ENCODE data around the gene RNF123.

RNF123 gene

DNA sequence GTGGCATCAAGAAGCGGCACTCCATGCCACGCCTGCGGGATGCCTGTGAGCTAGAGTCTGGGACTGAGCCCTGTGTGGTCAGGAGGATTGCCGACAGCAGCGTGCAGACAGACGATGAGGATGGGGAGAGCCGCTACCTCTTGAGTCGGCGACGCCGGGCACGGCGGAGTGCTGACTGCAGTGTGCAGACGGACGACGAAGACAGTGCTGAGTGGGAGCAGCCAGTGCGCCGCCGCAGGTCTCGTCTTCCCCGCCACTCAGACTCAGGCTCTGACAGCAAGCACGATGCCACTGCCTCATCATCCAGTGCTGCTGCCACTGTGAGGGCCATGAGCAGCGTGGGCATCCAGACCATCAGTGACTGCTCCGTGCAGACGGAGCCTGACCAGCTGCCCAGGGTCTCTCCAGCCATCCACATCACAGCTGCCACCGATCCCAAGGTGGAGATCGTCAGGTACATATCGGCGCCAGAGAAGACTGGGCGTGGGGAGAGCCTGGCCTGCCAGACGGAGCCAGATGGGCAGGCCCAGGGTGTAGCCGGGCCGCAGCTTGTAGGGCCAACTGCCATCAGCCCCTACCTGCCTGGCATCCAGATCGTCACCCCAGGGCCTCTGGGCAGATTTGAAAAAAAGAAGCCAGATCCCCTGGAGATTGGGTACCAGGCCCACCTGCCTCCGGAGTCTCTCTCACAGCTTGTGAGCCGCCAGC lies 32.0 kb upstream of the RNF123 start:
- TF ChIP-seq, protein P1, sequence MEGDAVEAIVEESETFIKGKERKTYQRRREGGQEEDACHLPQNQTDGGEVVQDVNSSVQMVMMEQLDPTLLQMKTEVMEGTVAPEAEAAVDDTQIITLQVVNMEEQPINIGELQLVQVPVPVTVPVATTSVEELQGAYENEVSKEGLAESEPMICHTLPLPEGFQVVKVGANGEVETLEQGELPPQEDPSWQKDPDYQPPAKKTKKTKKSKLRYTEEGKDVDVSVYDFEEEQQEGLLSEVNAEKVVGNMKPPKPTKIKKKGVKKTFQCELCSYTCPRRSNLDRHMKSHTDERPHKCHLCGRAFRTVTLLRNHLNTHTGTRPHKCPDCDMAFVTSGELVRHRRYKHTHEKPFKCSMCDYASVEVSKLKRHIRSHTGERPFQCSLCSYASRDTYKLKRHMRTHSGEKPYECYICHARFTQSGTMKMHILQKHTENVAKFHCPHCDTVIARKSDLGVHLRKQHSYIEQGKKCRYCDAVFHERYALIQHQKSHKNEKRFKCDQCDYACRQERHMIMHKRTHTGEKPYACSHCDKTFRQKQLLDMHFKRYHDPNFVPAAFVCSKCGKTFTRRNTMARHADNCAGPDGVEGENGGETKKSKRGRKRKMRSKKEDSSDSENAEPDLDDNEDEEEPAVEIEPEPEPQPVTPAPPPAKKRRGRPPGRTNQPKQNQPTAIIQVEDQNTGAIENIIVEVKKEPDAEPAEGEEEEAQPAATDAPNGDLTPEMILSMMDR (IDR thresholded peaks at IDR 0.05), result no peak
- no peak overlapping the region for H3K27ac ChIP-seq

GRCh38 chr3:49658711-49659110 lies 30.6 kb upstream of the RNF123 start:
- Histone ChIP-seq H3K4me2 (ENCODE audit: low read length) (no peak overlapping the region), H3K27me3 (ENCODE audit: control insufficient read depth, insufficient read depth, low read length) (no peaks in the 10 kb centered on the region), H3K4me3 (ENCODE audit: low read depth, low read length) (no peak overlapping the region), H3K9ac (no peak overlapping the region), H3K4me1 (no peaks in the 10 kb centered on the region), H3K79me2 (no peaks in the 10 kb centered on the region), H3K27ac (no peak overlapping the region), H2AFZ (no peak overlapping the region), H3K36me3 (ENCODE audit: control insufficient read depth, insufficient read depth, low read length) (no peaks in the 10 kb centered on the region), H3K9me3 (ENCODE audit: control insufficient read depth, low read length) (no peaks in the 10 kb centered on the region)
- TF ChIP-seq, protein P1 (IDR thresholded peaks at IDR 0.05), result no peak

More for the DNA sequence above, 32.0 kb upstream of the RNF123 start:
- no peaks in the 10 kb centered on the region for H3K9me3 ChIP-seq (ENCODE audit: control insufficient read depth, low read length)
- H3K36me3 ChIP-seq (ENCODE audit: control insufficient read depth, insufficient read depth, low read length), result no peaks in the 10 kb centered on the region
- no peak overlapping the region for H3K9ac ChIP-seq
- H3K4me2 ChIP-seq (ENCODE audit: low read length), result no peak overlapping the region
- H3K79me2 ChIP-seq, result no peaks in the 10 kb centered on the region
- no peaks in the 10 kb centered on the region for H3K4me1 ChIP-seq
- no peaks in the 10 kb centered on the region for H3K27me3 ChIP-seq (ENCODE audit: control insufficient read depth, insufficient read depth, low read length)
- no peak overlapping the region for H2AFZ ChIP-seq
- no peak overlapping the region for H3K4me3 ChIP-seq (ENCODE audit: low read depth, low read length)

GRCh38 chr3:49659756-49660155 lies 29.6 kb upstream of the RNF123 start:
- TF ChIP-seq, protein P1 (IDR thresholded peaks at IDR 0.05), result no peak
- Histone ChIP-seq H3K9me3 (ENCODE audit: control insufficient read depth, low read length) (no peaks in the 10 kb centered on the region), H3K27ac (no peak overlapping the region), H3K27me3 (ENCODE audit: control insufficient read depth, insufficient read depth, low read length) (no peaks in the 10 kb centered on the region), H3K36me3 (ENCODE audit: control insufficient read depth, insufficient read depth, low read length) (no peaks in the 10 kb centered on the region), H3K4me2 (ENCODE audit: low read length) (no peak overlapping the region), H3K4me1 (no peaks in the 10 kb centered on the region), H3K9ac (no peak overlapping the region), H3K4me3 (ENCODE audit: low read depth, low read length) (no peak overlapping the region), H2AFZ (no peak overlapping the region), H3K79me2 (peaks cover 7% of the 10 kb centered on the region)

DNA sequence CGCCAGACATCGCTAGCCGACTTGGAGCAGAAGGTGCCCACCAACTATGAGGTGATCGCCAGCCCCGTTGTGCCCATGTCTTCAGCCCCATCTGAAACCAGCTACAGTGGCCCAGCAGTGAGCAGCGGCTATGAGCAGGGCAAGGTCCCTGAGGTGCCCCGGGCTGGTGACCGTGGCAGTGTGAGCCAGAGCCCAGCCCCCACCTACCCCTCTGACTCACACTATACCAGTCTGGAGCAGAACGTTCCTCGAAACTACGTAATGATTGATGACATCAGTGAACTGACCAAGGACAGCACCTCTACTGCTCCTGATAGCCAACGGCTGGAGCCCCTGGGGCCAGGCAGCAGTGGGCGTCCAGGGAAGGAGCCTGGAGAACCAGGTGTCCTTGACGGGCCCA lies 28.1 kb upstream of the RNF123 start:
- Histone ChIP-seq H3K9ac (no peak overlapping the region), H3K4me3 (ENCODE audit: low read depth, low read length) (no peak overlapping the region), H3K4me2 (ENCODE audit: low read length) (no peak overlapping the region), H3K36me3 (ENCODE audit: control insufficient read depth, insufficient read depth, low read length) (no peaks in the 10 kb centered on the region), H3K4me1 (no peaks in the 10 kb centered on the region), H3K79me2 (peaks cover 7% of the 10 kb centered on the region), H3K27me3 (ENCODE audit: control insufficient read depth, insufficient read depth, low read length) (no peaks in the 10 kb centered on the region), H2AFZ (no peak overlapping the region), H3K9me3 (ENCODE audit: control insufficient read depth, low read length) (no peaks in the 10 kb centered on the region), H3K27ac (no peak overlapping the region)
- TF ChIP-seq, protein P1 (IDR thresholded peaks at IDR 0.05), result no peak

DNA sequence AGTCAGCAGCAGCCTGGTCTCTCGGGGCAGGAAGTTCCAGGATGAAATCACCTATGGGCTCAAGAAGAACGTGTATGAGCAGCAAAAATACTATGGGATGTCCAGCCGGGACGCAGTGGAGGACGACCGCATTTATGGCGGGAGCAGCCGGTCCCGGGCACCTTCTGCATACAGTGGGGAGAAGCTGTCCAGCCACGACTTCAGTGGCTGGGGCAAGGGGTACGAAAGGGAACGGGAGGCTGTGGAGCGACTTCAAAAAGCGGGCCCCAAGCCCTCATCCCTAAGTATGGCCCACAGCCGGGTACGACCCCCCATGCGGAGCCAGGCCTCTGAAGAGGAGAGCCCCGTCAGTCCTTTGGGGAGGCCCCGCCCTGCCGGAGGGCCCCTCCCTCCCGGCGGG lies 27.3 kb upstream of the RNF123 start:
- Histone ChIP-seq H3K79me2 (peaks cover 7% of the 10 kb centered on the region), H3K27ac (no peak overlapping the region), H3K9ac (no peak overlapping the region), H3K36me3 (ENCODE audit: control insufficient read depth, insufficient read depth, low read length) (no peaks in the 10 kb centered on the region), H3K9me3 (ENCODE audit: control insufficient read depth, low read length) (no peaks in the 10 kb centered on the region), H2AFZ (no peak overlapping the region), H3K4me3 (ENCODE audit: low read depth, low read length) (no peak overlapping the region), H3K27me3 (ENCODE audit: control insufficient read depth, insufficient read depth, low read length) (no peaks in the 10 kb centered on the region), H3K4me1 (no peaks in the 10 kb centered on the region), H3K4me2 (ENCODE audit: low read length) (no peak overlapping the region)
- TF ChIP-seq, protein P1 (IDR thresholded peaks at IDR 0.05), result no peak

Measured in parathyroid adenoma (tissue), 2 donors.